HG02571 (cell line): ENCODE measurements around the gene ZFP36L2.

Experiments used
- ATAC-seq: cut with Tn5 transposase; IDR thresholded peaks from one replicate; pipeline ENCODE4 v1.9.1; 2021; ENCODE audit warnings: mild to moderate bottlenecking, moderate library complexity; ENCODE audit not compliant: unreplicated experiment

Gene ZFP36L2

DNA sequence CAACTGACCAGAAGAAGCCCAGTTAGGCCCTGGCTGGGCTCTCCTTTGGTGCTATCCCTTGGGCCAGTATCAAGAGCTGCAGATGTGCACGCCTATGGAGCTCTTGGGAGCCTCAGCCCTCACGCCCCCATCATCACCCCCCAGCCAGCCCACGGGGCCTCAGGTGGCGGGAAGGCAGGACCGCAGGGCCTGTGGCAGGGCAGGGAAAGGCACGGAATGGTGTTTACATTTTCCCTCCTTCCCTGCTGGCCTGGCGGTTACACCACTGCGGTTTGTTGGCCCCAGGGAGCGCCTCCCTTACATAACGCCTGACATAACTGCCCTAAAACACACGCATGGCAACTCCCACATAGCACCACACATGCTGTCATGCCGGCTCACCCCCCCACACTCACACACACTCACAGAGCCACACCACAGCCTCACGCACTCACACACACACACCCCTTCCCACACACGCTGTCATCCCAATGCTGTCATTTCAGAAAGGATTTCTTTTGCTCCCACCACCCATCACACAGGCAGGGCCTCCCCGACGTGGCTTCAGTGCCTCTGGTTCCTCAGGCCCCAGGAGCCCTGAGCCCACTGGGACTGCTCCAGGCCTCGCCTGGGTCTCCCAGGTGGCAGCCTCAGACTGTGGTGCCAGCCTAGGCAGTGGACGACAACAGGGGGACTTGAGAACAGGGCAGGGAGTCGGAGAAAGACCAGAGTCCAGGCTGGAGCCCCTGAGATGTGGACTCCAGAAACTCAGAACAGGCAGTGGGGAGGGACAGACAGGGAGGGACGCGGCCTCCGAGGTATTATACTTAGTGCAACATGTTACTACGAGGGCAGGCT is 15.7 kb downstream of the ZFP36L2 start:
- no peak for ATAC-seq

DNA sequence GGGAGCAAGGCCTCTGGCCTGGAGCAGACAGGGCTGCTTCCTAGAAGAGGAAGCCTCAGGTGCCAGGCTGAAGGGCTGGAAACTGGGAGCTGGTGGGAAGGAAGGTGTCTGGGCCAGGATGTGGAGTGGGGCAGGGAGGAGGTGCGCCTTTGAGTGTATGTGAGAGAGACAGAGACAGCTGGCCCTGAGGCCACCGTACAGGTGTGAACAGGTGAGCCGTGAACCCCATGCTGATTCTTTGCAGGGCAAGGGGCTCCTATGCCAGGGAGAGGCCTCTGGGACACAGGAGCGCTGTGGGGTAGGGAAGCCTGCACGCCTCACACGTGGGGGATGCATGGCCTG is 16.3 kb downstream of the ZFP36L2 start:
- no peak for ATAC-seq

DNA sequence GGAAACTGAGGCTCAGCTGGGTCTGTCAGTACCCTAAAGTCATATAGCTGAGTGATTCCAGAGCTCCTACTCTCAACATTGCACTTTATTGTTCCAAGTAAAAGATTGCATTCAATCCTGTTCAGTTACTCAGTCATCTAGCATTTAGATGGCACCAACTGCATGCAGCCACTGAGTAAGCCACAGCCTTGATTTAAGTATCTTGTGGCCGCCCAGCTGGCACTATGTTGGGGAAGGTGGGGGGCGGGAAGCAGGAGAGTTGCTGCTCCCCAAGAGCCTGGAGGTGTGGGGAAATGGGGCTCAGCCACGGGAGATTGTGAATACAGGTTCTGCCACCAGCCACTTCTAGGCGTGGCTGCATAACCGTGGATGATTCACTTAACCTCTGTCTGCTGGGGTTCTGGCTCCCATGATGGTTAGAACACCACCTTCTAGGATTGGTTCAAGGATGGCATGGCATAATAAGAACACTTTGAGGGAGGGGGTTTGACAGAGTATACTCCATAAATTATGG is 17.1 kb downstream of the ZFP36L2 start:
- ATAC-seq, result no peak

DNA sequence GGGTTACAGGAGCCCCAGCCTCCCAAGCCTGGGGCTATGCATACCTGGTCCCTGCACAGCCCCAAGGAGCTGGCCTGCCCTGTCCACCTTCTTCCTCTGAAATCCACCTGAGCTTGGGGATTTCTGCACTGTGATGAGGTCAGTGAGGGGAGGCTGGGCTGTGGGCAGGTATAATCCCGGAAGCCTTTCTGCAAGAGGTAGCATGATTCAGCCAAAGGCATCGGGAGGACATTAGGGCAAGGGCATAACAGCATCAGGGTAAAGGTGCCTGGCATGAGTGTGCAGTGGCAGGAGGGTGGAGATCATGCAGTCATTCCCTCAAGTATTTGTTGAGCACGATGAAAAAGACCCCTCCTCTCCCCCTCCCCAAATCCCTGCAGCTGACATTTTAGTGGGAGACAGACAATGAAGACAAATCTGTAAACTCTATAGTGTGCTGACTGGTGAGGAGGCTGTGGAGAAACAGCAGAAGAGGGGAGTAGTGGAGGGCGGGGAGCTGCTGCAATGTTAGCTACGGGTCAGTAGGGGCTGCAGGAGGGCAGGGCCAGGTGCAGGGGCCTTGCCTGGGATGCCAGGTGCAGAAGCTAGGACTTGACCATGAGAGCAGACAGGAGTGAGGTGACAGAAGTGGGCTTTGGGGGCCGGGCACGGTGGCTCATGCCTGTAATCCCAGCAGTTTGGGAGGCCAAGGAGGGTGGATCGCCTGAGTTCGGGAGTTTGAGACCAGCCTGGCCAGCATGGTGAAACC is 18.7 kb downstream of the ZFP36L2 start:
- no peak for ATAC-seq

DNA sequence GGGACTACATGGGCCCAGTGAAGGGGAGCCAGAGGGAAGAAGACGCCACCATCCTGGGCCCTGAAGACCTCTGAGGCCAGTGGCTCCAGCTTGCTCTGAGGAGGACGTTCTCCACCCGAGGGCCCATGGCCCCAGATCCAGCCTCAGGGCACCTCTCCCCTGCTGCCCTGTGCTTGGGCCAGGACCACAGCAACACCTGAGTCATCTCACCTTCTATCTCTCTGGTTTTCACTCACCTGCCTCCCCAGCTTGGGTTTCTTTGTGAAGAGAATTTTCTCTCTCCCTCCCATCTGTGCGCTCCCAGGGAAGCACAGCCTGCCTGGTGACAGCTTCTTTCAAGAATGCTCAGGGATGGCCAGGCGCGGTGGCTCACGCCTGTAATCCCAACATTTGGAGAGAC is 19.8 kb downstream of the ZFP36L2 start:
- ATAC-seq, result no peak

DNA sequence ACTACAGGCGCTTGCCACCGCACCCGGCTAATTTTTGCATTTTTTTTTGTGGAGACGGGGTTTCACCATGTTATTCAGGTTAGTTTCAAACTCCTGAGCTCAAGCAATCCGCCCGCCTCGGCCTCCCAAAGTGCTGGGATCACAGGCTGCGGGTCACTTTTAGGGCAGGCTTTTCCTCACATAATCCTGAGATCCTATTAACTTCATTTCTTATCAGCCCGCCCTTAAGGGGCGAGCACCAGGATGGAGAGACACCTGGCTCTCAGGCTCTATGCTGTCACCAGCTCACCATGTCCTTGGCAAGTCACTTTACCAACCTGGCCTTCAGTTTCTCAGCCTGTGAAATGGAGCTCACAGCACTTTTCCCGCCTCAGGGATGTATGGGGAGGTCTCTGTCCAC is 23.0 kb downstream of the ZFP36L2 start:
- ATAC-seq, result no peak

DNA sequence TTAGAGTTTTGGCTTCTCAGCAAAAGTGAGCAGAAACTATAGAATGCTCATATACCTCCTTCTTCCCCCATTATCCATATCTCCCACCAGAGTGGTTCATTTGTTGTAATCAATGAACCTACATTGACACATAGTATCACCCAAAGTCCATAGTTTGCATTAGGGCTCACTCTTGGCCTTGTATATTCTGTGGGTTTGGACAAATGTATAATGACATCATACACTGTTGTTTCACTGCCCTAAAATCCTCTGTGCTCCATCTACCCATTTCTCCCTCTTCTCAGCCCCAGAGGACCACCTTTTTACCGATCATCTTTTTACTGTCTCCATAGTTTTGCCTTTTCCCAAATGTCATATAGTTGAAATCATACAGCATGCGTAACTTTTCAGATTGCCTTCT is 24.1 kb downstream of the ZFP36L2 start:
- no peak for ATAC-seq

DNA sequence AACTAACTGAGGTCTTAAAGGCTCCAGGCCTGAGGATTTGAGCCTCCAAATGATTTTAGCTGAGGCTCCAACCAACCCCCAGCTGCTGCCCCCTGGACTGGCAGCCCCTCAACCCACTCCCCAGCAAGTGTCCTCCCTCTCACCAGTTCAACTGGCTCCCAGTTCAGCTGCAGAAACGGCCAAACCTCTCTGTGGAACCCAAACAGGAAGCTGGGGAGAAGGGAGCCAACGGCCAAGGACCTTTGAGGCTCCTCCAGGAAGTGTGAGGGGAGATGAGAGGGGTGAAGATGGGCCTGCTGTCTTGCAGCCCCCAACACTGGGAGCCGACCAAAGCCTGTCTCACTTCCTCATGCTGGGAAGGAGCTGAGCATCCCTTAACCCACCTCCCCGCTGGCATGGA is 24.9 kb downstream of the ZFP36L2 start:
- no peak for ATAC-seq

DNA sequence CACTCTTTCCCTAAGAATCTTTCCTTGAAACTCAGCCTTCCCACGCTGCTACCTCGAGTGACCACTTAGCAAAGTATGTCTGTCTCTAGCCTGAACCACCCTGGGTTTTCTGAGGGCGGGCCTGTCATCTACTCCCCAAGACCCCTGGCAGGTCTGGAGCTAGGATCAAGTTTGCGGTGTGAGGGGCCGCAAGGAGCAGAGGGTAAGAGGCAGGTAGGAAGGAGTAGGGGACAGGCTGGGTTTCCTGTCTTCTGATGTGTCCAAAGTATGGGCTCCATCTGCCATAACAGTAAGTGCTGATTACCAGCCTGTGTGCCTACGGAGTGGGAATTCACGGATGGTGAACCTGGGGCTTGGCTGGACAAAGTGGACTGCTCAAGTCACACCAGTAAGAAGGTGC is 25.4 kb downstream of the ZFP36L2 start:
- ATAC-seq, result no peak

DNA sequence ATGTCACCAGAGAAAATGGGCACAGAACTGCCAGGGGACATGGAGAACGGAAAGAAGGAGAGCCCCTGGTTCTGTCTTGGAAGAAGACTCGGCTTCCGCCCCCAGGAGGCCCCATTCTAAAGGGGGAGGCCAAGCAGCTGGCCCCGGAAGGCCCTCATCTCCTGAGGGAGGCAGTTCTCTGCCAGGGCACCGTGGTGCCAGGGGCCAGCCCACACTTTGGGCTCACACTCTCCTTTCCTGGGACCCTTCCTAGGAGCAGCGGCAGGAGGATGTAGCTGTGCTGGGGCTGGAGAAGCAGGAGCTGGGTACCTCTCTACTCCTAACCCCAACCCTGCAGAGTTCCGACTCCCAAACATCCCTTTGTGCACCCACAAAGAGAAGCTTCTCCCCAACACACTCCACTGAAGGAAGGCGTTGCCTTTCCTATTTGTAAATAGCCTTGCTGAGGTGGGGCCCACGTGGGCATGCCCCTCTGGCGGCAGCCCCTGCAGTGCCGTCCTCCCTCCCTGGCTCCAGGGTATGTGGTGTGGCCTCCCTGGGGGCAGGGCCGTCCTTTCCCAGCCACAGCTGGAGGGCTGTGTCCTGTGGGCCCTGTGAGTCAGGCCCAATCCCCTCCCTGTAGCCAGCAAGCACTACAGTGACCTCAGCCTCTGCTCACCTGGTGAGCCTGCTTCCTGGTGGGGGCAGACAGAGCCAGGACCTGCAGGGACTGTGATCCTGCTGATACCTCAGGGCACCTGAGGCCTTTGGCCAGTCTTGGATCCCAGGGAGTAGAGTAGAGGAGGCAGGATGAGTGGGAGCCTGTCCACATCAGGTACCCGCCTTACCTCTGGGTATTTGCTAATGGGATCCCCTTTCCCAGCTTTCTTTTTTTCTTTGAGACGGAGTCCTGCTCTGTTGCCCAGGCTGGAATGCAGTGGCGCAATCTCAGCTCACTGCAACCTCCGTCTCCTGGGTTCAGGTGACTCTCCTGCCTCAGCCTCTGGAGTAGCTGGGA is 26.6 kb downstream of the ZFP36L2 start:
- no peak for ATAC-seq

DNA sequence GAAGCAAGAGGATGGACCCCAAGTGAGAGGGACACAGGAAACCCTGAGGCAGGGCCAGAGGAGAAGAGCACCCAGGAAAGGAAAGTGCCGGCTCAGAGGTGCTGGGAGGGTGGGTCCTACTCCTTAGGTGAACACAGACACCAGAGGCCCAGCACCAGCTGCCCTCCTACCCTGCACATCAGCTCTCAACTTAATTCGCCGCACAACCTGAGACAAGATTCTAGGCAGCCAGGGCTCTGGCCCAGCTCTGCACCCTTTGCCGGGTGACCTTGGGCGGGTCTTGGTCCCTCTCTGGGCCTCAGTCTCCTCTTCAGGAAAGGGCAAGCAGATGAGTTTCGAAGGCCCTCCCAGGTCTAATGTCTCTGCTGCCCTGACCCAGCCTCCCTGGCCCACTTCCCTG is 28.1 kb downstream of the ZFP36L2 start:
- ATAC-seq, result no peak

DNA sequence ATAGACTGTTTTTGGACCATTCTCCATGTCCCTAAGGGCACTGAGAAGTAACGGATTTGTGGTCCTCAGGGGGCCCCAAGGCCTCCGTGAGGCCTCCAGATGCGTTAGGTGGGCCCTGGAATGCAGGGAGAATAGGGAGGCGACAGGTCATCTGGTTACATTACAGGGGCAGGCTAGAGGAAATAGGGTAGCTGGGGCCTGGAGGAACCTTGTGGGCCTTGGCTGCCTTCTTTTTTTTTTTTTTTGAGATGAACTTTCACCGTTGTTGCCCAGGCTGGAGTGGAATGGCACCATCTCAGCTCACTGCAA is 28.9 kb downstream of the ZFP36L2 start:
- no peak for ATAC-seq

DNA sequence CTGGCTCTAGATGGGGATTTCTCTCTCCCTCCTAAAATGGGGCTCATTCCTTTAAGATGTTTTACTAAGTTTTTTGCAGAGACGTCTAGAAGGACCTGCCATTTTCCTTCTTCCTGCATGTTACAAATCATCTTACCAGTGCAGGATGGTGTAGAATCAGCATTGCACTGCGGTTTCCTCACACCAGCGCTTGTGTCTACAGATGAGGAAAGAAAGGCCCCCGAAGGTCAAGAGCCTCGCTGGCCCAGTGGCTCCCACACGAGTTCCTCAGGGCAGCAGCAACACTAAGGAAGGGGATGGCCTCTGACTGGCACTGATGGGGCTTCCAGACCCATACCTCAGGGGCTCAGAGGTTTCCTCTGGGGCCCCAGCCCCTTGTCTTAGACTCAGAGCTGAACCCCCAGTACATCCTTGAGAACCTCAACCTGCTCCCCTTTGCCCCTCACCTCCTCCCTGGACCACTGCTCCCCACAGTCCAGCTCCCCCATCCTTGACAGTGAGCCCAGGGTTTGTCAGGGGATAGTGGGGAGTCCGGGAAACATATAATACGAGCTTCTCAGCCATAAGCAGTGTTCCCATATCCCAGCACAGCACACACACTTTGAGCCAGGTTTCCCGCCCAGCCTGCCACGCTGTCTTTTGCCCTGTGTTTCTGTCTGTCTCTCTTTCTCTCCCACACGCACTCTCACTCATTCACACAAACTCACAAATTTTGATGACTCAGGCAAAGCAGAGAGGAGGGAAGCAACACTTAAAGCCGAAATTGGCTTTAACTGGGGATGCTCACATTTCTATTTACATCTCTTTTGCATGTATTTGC is 29.4 kb downstream of the ZFP36L2 start:
- no peak for ATAC-seq

DNA sequence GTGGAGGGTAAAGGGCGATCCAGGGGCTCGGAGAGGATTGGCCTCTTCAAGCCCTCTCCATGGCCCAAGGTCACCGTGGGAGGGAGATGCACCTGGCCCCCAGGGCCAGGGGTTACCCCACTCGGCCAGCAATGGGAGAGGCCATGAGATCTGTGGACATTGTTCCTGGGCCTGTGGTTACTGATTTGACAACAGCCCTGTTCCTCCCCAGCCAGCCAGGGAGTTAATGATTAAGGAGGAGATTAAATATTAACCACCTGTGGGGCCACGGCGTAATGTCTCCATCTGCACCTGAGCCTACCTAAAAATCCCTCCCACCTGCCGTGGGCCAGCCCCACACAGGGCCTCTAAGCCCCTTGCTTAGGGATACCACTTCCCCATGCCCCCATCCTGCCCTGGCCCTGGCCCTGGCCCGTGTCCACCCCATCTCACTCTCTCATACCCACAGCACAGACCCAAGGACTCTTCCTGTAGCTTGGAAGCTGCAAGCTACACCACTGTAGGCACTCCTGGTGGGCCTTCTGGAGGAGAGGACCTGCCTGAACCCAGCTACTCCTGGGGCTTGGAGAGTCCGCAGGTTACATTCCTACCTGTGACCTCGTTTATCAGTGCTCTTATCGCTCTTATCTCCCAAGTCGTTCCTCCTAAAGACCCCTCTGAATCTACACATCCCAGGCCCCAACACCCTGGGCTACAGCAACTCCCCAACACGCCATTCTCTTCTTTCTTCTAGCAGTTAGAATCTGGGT is 32.1 kb downstream of the ZFP36L2 start:
- peak; percentile 36 for ATAC-seq

DNA sequence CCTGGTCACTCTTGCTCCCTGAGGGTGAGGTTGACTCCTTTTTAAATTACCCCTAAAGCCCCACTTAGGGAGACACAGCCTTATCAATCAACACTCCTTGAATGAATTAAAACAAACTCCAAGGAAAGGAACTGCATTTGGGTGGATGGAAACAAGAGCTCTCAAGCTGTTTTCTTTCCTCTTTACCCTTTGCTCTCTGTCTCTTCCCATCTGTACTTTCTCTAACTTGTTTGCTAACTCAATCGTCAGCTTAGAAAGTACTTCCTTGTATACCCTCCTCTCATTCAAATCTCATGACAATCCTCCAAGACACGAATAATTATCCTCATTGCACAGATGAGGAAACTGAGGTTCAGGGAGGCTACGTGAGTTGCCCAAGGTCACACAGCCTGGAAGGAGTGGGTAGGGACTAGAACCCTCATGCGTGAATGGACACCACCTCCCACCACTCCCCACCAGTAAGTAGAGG is 32.7 kb downstream of the ZFP36L2 start:
- ATAC-seq, result no peak

DNA sequence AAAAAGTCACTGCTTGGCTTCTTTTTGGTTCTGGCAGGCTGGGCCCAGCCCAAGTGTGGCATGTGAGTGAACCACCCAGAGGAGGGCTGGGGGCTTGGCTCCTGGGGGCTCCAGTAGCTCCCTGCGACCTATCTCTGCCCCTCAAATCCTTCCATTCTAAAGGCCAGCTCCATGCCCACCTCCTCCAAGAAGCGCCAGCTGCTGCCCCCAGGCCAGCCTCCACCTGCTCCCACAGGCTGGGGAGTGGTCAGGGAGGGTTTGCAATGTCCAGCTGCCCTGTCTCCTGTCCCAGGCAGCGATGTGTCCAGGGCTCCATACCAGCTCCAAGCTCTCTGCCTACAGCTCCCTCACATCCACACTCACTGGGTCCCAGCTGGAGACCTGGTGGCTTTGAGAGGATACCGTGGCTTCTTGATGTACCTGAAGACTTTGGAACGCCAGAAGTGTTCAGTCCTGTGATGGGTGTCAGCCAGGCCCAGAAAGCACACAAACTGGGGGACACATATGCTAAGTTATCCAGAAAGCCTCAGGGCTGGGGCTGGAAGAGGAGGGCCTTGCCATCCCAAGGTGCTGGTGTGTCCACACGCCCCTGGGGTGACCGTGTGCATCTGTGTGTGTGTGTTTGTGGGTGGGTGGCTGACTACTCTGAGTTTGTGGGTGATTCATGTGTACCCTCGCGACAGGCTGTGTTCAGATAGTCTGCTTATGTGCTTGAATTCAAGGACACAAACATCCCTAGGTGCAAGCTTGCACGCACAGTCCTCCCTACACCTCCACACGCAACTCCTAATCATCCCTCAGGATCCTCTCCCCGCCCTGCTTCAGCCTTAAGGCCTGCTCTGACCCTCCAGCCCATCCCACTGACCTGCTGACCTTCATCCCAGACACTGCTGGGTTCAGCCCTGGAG is 33.4 kb downstream of the ZFP36L2 start:
- no peak for ATAC-seq

DNA sequence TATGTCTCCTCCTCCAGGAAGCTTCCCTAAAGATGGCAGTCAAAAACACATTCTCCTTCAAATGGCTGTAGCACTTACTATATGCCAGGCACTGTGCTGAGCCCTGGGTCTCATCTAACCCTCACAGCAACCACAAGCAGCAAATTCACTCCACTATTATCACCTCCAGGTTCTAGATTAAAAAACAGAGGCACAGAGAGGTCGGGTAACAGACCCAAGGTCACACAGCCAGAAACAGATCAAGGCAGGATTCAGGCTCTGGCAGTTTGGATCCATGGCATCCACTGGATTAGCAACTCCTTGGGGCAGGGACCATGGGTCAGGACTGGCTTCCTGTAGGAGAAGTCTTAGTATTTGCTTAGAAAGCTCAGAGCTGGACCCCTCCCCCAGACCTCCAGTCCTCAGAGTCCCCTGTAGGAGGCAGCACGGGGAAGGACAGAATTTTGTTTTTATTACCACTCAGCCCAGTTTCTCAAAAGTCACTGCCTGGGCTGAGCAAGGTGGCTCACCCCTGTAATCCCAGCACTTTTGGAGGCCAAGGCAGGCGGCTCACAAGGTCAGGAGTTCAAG is 34.4 kb downstream of the ZFP36L2 start:
- ATAC-seq, result no peak
